ENCODE measurements around the gene ATF7.

DNA sequence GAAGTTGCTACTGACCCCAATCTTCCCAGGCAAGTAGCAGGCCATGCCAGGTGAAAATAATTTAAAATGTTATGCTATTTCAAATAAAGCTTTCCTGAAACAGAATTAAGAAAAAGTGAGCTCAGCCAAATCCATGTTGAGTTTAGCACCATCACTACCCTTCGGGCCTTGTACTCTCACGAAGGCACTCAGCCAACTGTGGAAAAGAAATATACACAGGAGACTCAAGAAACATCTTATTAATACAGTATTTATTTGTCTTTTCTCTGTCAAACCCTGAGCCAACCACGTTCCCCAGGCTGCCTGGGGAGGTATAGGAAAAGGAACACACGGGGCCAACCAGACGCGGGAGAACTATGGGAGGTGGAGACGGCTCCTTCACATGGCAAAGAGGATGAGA lies 38.8 kb upstream of the ATF7 start:
- TF ChIP-seq CTCF (conservative IDR thresholded peaks at IDR 0.05; ENCODE audit: low read depth, low read length) (no peak), EZH2 (IDR thresholded peaks at IDR 0.05; ENCODE audit: borderline replicate concordance, low read depth, low read length, poor library complexity, severe bottlenecking) (no peak)
